Stomach (tissue), 4 donors: Measurements from ENCODE around the gene CENPX.

Experiments used
- CTCF ChIP-seq, 7 experiments: fragments of 450-650 bp in 4 of 7; fragments of 200-600 bp in 3 of 7; sonication (generic) in 3 of 7; IDR thresholded peaks; one replicate each; pipeline ENCODE4 v1.5.1; 2016 to 2019; ENCODE audit warnings: antibody characterized with exemption in 7 of 7, control low read depth in 2 of 7, mild to moderate bottlenecking in 1 of 7
- EP300 ChIP-seq: sonication (generic); formaldehyde crosslinking; IDR thresholded peaks from one replicate; pipeline ENCODE4 v1.6.1; 2017; ENCODE audit warnings: antibody characterized with exemption
- POLR2A ChIP-seq, 4 donors: fragments of 450-650 bp; IDR thresholded peaks; one replicate each; pipeline ENCODE4 v1.6.1; 2016; ENCODE audit warnings: antibody characterized with exemption in 4 of 4, control low read depth in 2 of 4, mild to moderate bottlenecking in 1 of 4, moderate library complexity in 1 of 4
- POLR2AphosphoS5 ChIP-seq, 3 donors: sonication (generic); formaldehyde crosslinking; IDR thresholded peaks; one replicate each; pipeline ENCODE4 v1.6.1; 2016; ENCODE audit warnings: antibody characterized with exemption in 3 of 3

- no peak for TF ChIP-seq POLR2A (IDR thresholded peaks at IDR 0.05)
- no peak for TF ChIP-seq CTCF (IDR thresholded peaks at IDR 0.05)
- TF ChIP-seq POLR2AphosphoS5 (IDR thresholded peaks at IDR 0.05): no peak
- no peak for TF ChIP-seq EP300
Observed at GRCh38 chr17:81993729-81994592, 28.7 kb downstream of the CENPX start.
